Fibroblast of skin of left quadriceps (primary cell): ENCODE measurements around the gene BHMT.
"Not testable (repeated sequence)": the region's sequence is repeated elsewhere in the genome, so short reads cannot be mapped to it uniquely, and the experiment has no call there.

Experiments
- DNase-seq, 2 experiments: peaks; one replicate each; pipeline ENCODE4 v3.0.0-alpha.2; 2013; ENCODE audit warnings: low read depth in 2 of 2

BHMT gene

GRCh38 chr5:79111960-79112702, 522 bp downstream of the BHMT start:
- no peak for DNase-seq

- no peak for DNase-seq
Observed at GRCh38 chr5:79112703-79113058, 1.1 kb downstream of the BHMT start.

GRCh38 chr5:79119486-79119885, 7.9 kb downstream of the BHMT start:
- no peak for DNase-seq

- DNase-seq, result no peak
Observed at GRCh38 chr5:79120221-79120620, 8.6 kb downstream of the BHMT start.

GRCh38 chr5:79122973-79123372, 11.4 kb downstream of the BHMT start:
- no peak for DNase-seq

GRCh38 chr5:79124607-79125006, 13.0 kb downstream of the BHMT start:
- no peak for DNase-seq

- no peak for DNase-seq
Observed at GRCh38 chr5:79130781-79131180, 19.2 kb downstream of the BHMT start.

GRCh38 chr5:79133121-79133656, 21.6 kb downstream of the BHMT start:
- DNase-seq, result no peak

- DNase-seq, result peak; percentile 82
Observed at GRCh38 chr5:79133657-79134451, 22.2 kb downstream of the BHMT start.

GRCh38 chr5:79135790-79136553, 24.4 kb downstream of the BHMT start:
- no peak for DNase-seq

GRCh38 chr5:79136618-79137017, 25.0 kb downstream of the BHMT start:
- no peak for DNase-seq

GRCh38 chr5:79140553-79140952, 28.9 kb downstream of the BHMT start:
- DNase-seq, result no peak

- peak in 1 of 2 experiments; percentile 48 for DNase-seq
Observed at GRCh38 chr5:79143684-79144379, 32.2 kb downstream of the BHMT start.

- DNase-seq, result no peak
Observed at GRCh38 chr5:79147076-79147475, 35.5 kb downstream of the BHMT start.

GRCh38 chr5:79149433-79149832, 37.8 kb downstream of the BHMT start:
- no peak for DNase-seq

GRCh38 chr5:79151942-79152671, 40.5 kb downstream of the BHMT start:
- DNase-seq, result no peak

- DNase-seq, result no peak
Observed at GRCh38 chr5:79157305-79157704, 45.7 kb downstream of the BHMT start.

GRCh38 chr5:79161647-79162046, 50.0 kb downstream of the BHMT start:
- not testable (repeated sequence) for DNase-seq

- no peak for DNase-seq
Observed at GRCh38 chr5:79168031-79168430, 56.4 kb downstream of the BHMT start.

GRCh38 chr5:79170661-79171060, 59.1 kb downstream of the BHMT start:
- DNase-seq, result no peak
